Eye (tissue), 1 donor: ENCODE data around the gene SEMA5B.

Source experiments
- DNase-seq: peaks from one replicate; pipeline ENCODE4 v3.0.0-alpha.2; 2015

SEMA5B gene

GRCh38 chr3:122993124-122993978 is 34.2 kb downstream of the SEMA5B start:
- peak; percentile 67 for DNase-seq

- no peak for DNase-seq
These were observed 34.9 kb downstream of the SEMA5B start for GRCh38 chr3:122992676-122993075.

- no peak for DNase-seq
These were observed 35.4 kb downstream of the SEMA5B start for GRCh38 chr3:122992133-122992532.

GRCh38 chr3:122991236-122991985 is 36.2 kb downstream of the SEMA5B start:
- DNase-seq, result no peak

- DNase-seq, result no peak
These were observed 37.5 kb downstream of the SEMA5B start for GRCh38 chr3:122989856-122990575.

- DNase-seq, result peak; percentile 65
These were observed 39.1 kb downstream of the SEMA5B start for GRCh38 chr3:122988508-122988907.

- DNase-seq, result no peak
These were observed 39.7 kb downstream of the SEMA5B start for GRCh38 chr3:122987736-122988319.

GRCh38 chr3:122987231-122987630 is 40.3 kb downstream of the SEMA5B start:
- DNase-seq, result no peak

GRCh38 chr3:122986693-122987179 is 40.8 kb downstream of the SEMA5B start:
- DNase-seq, result no peak

- no peak for DNase-seq
These were observed 42.0 kb downstream of the SEMA5B start for GRCh38 chr3:122985539-122985938.

- no peak for DNase-seq
These were observed 42.9 kb downstream of the SEMA5B start for GRCh38 chr3:122984650-122985049.

- no peak for DNase-seq
These were observed 43.6 kb downstream of the SEMA5B start for GRCh38 chr3:122984007-122984406.

GRCh38 chr3:122982216-122983185 is 45.1 kb downstream of the SEMA5B start:
- DNase-seq, result no peak

- DNase-seq, result no peak
These were observed 48.4 kb downstream of the SEMA5B start for GRCh38 chr3:122979211-122979610.

GRCh38 chr3:122978569-122978968 is 49.0 kb downstream of the SEMA5B start:
- no peak for DNase-seq

- peak; percentile 92 for DNase-seq
These were observed 49.7 kb downstream of the SEMA5B start for GRCh38 chr3:122977746-122978466.

GRCh38 chr3:122975924-122976293 is 51.7 kb downstream of the SEMA5B start:
- no peak for DNase-seq

GRCh38 chr3:122975163-122975923 is 52.2 kb downstream of the SEMA5B start:
- no peak for DNase-seq

GRCh38 chr3:122974764-122975162 is 52.8 kb downstream of the SEMA5B start:
- no peak for DNase-seq
